HG03469 (cell line): Measurements from ENCODE around the gene SP9.

Experiments used
- ATAC-seq: cut with Tn5 transposase; IDR thresholded peaks from one replicate; pipeline ENCODE4 v1.9.1; 2021; ENCODE audit warnings: mild to moderate bottlenecking, moderate library complexity, moderate number of reproducible peaks; ENCODE audit not compliant: unreplicated experiment

The SP9 gene

DNA sequence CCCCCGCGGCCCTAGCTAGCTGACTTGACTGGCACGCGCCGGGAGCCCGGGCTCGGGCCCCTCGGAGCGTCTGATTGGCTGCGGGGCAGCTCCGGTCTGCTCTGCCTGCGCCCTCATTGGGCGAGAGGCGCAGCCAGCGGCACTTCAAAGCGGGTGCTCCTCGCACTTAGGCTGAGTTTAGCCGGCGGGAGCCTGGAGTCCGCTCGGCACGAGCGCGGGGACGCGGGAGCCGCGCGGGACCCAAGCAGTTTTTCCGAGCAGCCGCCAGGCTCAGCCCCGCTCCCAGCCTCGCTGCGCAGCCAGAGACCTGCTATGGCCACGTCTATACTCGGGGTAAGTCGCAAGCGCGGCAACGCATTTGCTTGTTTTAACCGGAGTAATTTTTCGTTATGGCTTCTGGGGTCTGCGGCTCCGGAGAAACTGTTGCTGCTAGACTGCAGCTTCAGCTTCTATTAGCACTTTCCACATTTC, at the start of gene SP9:
SP9 (plus strand) TSS at position 174 of the 471 bp plus-strand sequence; CDS start at position 313, 139 bp downstream.
- ATAC-seq = no peak

- no peak for ATAC-seq
Measured at GRCh38 chr2:174286172-174286571, 48.6 kb upstream of the SP9 start.

GRCh38 chr2:174292908-174293307, 41.8 kb upstream of the SP9 start:
- no peak for ATAC-seq

GRCh38 chr2:174300114-174300513, 34.6 kb upstream of the SP9 start:
- ATAC-seq = no peak

DNA sequence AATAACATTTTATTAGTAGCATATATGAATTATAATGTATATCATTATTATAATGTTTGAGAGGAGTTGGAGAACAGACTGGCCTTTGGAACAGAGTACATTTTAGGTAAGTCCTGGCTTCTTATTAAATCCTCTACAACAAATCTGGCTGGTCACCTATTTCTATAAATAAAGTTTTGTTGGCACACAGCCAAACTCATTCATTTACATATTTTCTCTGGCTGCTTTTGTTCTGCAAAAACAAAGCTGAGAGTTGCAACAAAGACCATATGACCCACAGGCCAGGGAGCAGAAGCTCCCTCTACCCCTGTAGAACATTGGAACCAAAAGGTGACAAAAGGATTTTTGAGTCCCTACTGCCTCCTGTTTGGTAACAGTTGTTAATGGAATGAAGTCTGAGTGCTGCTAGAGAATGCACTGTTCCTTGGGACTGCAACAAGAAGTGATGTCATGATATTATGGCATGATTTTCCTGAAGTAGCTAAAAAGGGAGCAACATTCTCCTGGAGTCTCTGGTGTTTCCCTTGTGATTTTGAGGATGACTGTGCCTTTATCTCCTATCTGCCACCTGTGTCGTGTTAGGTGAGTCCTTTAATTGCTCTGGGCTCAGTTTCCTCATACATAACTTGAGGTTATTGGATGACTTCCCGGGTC, 22.0 kb upstream of the SP9 start:
- no peak for ATAC-seq

GRCh38 chr2:174322149-174322548, 12.6 kb upstream of the SP9 start:
- no peak for ATAC-seq

DNA sequence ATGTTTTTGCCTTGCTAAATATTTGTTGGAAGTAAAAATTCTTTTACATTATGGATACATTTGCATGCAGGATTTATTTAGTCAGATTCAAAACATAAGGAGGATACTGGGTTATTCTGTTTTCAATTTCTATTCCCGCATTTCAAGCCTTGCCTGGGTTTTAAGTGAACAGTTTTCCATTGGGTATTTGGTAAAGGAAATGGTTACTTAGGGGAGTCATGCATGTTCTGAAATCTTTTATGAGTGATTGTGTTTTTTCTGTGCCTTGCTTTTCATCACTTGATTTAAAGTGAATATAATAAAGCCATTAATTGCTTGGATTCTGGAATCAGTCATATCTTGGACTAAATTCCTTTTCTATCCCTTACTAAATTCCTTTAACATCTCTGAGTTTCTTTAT, 12.0 kb upstream of the SP9 start:
- ATAC-seq = no peak

GRCh38 chr2:174324530-174324929, 10.2 kb upstream of the SP9 start:
- no peak for ATAC-seq

DNA sequence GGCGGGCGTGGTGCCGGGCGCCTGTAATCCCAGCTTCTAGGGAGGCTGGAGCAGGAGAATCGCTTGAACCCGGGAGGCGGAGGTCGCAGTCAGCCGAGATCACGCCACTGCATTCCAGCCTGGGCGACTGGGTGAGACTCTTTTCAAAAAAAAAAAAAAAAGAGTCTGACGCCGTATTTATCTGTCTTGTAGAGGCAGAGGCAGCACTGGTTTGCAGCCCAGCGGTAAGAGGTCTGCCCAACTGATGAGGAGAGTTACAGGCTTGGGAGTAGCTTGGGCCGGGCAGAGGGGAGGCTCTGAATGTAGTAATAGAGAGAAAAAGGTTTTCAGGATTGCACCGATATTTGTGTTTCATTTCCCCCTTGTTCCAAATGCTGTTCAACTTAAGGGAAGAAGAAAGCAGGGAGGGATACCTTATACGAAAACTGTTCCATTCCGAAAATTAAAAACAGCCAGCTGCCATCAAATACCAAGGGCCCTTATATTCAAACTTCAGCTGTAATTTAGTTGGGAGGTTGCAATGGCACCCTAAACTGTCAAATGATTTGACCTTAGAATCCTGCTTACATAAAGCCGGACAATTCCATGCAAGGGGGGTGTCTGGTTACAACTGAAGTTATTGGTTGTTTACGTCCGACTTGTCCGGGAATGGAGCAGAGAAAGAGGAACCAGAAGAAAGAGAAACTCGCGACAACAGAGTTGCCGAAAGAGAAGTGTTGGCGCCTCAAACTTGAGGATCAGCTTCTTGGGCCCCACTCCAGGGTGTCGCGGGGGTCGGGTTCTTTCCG, 9.2 kb upstream of the SP9 start:
- ATAC-seq = no peak

DNA sequence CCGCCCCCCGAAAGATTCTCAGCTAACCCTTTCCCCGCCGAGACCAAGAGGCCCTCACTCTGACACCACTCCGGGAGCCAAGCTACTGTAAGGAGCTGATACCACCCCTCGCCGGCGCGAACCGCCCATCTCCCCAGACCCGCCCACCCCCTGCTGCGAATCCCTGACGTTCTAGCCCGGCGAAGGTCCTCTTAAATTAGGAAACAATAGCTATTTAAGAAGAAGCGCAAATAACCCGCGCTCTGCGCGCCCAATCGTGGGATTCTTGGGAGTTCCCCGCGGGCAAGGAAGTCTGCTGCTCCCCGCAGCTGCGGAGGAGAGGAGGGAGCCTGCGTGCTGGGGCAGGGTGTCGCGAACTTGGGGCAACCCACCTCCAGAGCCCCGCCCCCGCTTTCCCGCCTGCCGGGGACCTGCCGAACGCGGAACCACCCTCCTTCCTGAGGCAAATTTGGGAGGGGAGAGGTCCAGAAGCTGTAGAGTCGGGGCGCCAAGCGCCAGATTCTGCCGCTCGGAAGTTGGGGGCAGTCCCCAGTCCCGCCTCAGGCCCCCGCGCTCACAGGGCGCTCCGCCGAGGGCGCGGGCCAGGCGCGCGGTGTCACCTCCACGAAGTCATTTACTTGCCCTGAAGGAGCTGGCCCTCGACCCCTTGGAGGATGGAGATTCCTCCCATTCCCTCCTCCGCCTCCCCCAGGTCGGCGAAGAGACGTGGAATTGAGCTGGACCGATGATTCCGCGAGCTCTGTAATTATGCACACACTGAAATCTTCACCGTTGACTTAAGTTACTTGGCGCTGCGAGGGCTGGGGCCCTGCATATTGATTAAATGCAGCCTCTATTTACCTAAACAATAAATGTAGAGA, 8.4 kb upstream of the SP9 start:
- no peak for ATAC-seq

- ATAC-seq = no peak
Measured at GRCh38 chr2:174327021-174327840, 7.5 kb upstream of the SP9 start.

DNA sequence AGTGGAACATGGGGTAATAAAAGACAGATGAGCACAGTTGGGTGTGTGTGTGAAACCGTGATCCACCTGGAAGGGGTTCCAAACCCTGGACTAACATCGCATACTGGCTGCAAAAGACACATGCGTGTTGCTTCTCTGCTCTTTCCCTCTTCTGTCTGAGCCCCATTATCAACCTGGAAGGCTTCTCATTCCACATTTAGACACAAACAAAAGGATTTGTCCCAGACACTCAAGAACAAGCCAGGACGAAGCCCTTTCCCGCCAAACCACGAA, 7.0 kb upstream of the SP9 start:
- ATAC-seq = no peak

- no peak for ATAC-seq
Measured at GRCh38 chr2:174328114-174328960, 6.4 kb upstream of the SP9 start.

DNA sequence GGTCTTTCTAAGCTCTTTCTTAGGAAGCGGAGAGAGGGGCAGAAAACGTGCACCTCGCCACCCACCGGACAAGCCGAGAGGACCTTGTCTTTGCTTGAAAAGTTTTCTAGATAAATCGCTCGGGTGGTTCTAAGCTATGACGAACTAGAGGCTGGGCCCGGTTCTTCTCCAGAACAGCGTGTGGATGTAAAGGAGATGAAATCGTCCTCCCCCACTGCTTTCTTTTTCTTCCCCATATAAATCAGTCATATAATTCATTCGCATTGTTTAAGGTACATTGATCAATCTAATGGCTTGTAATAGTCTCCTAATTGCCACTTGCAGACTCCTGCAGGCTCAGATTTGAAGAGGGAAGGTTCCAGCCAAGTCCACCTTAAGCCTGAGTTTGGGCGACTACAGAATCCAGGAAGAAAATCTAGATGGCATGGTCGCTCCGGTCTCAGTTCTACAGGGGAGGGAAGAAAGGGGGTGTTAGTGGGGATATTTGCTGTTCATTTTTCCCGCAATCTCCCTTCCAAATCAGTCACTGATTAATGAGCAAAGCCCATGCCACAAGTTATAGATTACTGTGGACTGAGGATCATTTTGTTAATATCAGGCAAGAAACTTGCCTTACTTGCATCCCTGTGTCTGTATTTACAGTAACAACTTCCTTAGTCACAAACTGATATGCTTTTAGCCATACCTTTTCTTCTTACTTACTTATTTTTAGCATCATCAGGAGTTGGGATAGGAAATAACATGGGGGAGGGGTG, 5.6 kb upstream of the SP9 start:
- no peak for ATAC-seq

DNA sequence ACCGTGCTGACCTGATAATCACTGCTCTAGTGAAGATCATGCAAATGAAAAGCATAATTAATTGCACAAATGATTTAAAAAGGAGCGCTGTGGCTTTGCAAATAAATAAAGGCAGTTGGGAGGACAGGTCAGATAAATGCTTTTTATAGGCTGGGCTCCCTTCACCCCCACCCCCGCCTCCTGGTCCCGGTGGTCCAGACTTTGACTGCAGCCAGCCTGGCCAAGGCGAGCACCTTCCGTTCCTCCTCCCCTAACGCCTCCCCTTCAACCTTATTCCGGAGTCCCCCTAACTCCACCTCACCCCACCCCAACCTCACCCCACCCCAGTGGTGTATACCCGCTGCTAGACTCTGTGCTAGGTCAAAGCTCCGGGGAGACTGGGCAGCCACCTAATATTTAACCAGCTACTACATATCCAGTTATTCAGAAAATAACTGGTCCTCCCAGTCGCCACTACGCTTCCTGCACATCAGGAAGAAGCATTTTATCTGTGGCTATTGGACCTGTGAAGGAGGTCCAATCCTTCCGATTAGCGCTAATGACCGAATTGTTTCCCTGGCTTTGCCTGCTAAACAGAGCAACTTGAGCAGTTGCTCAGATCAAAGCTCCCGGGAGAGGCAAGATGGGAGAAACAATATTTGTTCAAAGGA, 3.7 kb upstream of the SP9 start:
- no peak for ATAC-seq

GRCh38 chr2:174331595-174332216, 3.0 kb upstream of the SP9 start:
- ATAC-seq = no peak

GRCh38 chr2:174332217-174332963, 2.4 kb upstream of the SP9 start:
- ATAC-seq = no peak

- ATAC-seq = no peak
Measured at GRCh38 chr2:174333017-174333371, 1.8 kb upstream of the SP9 start.
